ENCODE measurements around the gene WWOX.

DNA sequence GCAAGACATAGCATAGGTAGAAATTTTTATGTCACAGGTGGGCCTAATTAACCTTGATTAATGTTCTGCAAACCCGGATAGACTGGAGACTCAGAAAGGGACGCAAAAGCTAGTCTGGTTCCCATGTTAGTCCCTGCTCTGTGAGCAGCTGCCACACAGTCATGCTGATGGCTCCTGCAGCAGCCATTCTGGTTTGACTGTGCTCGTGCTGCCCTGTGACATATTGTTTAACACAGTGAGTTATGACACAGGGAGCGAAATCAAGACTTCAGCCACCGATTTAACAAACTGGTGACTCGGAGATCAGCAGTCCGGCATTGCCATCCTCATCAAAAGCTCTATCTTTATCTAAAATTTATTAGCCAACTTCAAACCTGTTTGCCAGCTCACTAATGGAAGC lies 169.8 kb downstream of the WWOX start:
- TF ChIP-seq CBX8 (IDR thresholded peaks at IDR 0.05) (no peak), EP300 (IDR thresholded peaks at IDR 0.05) (no peak), PHF8 (IDR thresholded peaks at IDR 0.05; ENCODE audit: borderline replicate concordance, low read depth) (no peak), POLR2A (IDR thresholded peaks at IDR 0.05; ENCODE audit: low read length) (no peak), KDM5A (IDR thresholded peaks at IDR 0.05) (no peak)
- TF ChIP-seq, protein P1, sequence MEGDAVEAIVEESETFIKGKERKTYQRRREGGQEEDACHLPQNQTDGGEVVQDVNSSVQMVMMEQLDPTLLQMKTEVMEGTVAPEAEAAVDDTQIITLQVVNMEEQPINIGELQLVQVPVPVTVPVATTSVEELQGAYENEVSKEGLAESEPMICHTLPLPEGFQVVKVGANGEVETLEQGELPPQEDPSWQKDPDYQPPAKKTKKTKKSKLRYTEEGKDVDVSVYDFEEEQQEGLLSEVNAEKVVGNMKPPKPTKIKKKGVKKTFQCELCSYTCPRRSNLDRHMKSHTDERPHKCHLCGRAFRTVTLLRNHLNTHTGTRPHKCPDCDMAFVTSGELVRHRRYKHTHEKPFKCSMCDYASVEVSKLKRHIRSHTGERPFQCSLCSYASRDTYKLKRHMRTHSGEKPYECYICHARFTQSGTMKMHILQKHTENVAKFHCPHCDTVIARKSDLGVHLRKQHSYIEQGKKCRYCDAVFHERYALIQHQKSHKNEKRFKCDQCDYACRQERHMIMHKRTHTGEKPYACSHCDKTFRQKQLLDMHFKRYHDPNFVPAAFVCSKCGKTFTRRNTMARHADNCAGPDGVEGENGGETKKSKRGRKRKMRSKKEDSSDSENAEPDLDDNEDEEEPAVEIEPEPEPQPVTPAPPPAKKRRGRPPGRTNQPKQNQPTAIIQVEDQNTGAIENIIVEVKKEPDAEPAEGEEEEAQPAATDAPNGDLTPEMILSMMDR (IDR thresholded peaks at IDR 0.05) = no peak
- TF ChIP-seq, protein P2, sequence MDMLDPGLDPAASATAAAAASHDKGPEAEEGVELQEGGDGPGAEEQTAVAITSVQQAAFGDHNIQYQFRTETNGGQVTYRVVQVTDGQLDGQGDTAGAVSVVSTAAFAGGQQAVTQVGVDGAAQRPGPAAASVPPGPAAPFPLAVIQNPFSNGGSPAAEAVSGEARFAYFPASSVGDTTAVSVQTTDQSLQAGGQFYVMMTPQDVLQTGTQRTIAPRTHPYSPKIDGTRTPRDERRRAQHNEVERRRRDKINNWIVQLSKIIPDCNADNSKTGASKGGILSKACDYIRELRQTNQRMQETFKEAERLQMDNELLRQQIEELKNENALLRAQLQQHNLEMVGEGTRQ (IDR thresholded peaks at IDR 0.05) = no peak
